ENCODE results near the gene FAM219B. TPM values are rescaled to one million over a fixed set of nuclear protein-coding genes. Genes with fewer than 3 reads are reported as not detected.
A peak's percentile ranks its signal among the peaks of the same experiment; 100 is the strongest.

Gene FAM219B
- total RNA-seq, 2 donors from 2014 or later: 25.4 to 42.8 TPM

DNA sequence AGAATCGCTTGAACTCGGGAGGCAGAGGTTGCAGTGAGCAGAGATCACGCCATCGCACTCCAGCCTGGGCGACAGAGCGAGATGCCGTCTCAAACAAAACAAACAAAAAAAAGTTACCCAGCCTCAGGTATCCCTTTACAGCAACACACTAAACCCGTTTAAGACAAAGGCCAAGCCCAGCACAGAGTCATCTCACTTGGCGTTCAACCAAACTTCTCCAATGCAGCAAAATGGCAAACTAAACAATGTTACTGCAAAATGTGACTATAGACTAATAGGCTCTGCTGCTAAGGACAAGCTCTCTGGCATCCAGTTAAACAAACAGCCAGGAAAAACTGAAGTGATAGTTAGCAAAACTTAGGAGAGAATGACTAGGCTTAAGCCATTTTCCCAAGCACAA, 6.4 kb upstream of the FAM219B start:
- no peak for TF ChIP-seq POLR2A (IDR thresholded peaks at IDR 0.05)
- TF ChIP-seq, protein P1, sequence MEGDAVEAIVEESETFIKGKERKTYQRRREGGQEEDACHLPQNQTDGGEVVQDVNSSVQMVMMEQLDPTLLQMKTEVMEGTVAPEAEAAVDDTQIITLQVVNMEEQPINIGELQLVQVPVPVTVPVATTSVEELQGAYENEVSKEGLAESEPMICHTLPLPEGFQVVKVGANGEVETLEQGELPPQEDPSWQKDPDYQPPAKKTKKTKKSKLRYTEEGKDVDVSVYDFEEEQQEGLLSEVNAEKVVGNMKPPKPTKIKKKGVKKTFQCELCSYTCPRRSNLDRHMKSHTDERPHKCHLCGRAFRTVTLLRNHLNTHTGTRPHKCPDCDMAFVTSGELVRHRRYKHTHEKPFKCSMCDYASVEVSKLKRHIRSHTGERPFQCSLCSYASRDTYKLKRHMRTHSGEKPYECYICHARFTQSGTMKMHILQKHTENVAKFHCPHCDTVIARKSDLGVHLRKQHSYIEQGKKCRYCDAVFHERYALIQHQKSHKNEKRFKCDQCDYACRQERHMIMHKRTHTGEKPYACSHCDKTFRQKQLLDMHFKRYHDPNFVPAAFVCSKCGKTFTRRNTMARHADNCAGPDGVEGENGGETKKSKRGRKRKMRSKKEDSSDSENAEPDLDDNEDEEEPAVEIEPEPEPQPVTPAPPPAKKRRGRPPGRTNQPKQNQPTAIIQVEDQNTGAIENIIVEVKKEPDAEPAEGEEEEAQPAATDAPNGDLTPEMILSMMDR (IDR thresholded peaks at IDR 0.05): no peak
- Histone ChIP-seq H3K4me1 (no peaks in the 10 kb centered on the region), H3K36me3 (replicated peaks in 1 of 2; ENCODE audit: insufficient read depth in 1 of 2, low read depth in 2 of 2) (peaks cover 0 to 8% of the 10 kb centered on the region in 2 donors), H3K4me3 (no peak overlapping the region), H3K9me3 (no peaks in the 10 kb centered on the region), H3K27me3 (no peaks in the 10 kb centered on the region), H3K27ac (no peak overlapping the region)
- 92 to 96% methylated on average over 9 of the region's 9 CpGs for WGBS, 2 donors
- intact Hi-C loops (cut with DNase I): no loop called here
- no peak for ATAC-seq
- DNase-seq: no peak

DNA sequence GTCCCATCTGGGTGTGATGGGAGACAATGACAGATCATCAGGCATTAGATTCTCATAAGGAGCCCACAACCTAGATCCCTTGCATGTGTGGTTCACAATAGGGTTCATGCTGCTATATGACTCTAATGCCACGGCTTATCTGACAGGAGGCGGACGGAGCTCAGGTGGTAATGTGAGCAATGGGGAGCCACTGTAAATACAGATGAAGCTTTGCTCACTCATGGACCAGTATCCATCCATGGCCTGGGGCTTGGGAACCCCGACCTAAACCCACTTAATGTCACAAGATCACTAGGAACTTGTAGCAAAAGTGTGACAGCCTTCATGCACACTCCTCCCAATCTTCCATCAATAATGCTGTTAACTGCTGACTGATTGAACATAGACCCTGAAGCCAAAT, 2.0 kb upstream of the FAM219B start:
- Histone ChIP-seq H3K9me3 (no peaks in the 10 kb centered on the region), H3K36me3 (replicated peaks in 1 of 2; ENCODE audit: insufficient read depth in 1 of 2, low read depth in 2 of 2) (no peaks in the 10 kb centered on the region), H3K27ac (no peak overlapping the region), H3K4me3 (no peak overlapping the region), H3K4me1 (peaks cover 21% of the 10 kb centered on the region), H3K27me3 (no peaks in the 10 kb centered on the region)
- ATAC-seq (no peak), DNase-seq (no peak)
- no peak for TF ChIP-seq POLR2A (IDR thresholded peaks at IDR 0.05)
- TF ChIP-seq, protein P1 (IDR thresholded peaks at IDR 0.05): no peak
- 87 to 91% methylated on average over 4 of the region's 4 CpGs for WGBS, 2 donors
- intact Hi-C loops (cut with DNase I): loop anchor here (10.0 kb wide), 1 partner anchor 64 kb away; the partner anchor contains the start of gene ULK3

DNA sequence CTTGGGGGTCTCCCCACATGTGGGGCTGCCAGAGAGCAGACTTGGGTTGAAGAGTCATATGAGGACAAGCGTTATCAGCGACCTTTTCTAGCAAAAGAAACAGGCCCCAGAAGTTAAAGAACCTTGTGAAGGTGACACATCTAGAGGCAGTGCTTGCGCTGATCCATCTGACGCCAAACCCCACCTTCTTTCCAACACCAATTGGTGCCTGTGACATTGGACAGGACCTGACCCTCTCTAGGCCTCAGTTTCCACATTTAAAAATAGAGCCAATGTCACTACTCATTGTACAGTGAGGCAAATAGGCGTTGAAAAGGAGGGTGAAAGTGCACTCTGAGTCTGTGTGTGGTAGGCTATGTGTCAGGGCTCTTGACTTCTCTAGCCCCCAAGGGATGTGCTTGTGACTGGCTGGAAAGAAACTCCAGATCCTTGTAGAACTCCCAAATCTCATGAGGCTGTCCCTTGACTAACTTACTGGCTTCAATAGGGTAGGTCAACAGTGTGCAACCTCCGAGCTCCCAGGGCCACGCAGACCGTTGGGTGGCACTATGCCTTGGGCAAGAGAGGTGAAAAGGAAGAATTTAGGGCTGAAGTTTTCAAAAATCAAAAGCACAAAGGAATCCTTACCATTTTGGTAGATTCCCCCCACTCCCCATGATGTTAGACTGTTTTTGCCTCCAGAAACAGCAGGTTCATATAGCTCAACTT, 666 bp upstream of the FAM219B start:
- TF ChIP-seq, protein P1 (IDR thresholded peaks at IDR 0.05): no peak
- no peak for TF ChIP-seq POLR2A (IDR thresholded peaks at IDR 0.05)
- ATAC-seq (peak; percentile 26), DNase-seq (peak in 3 of 4 donors; percentile 21 to 40 (median 27))
- H3K4me3 ChIP-seq: peak overlapping the region; percentile 63 to 79
- intact Hi-C loops (cut with DNase I): loop anchor here (10.0 kb wide), 1 partner anchor 63 kb away; the partner anchor contains the start of gene ULK3
- H3K36me3 ChIP-seq (replicated peaks in 1 of 2; ENCODE audit: insufficient read depth in 1 of 2, low read depth in 2 of 2): peaks cover 1% of the 10 kb centered on the region in 2 donors
- 38 to 40% methylated on average over 8 of the region's 8 CpGs for WGBS, 2 donors
- H3K27me3 ChIP-seq: no peaks in the 10 kb centered on the region
- H3K4me1 ChIP-seq: peaks cover 21% of the 10 kb centered on the region
- H3K27ac ChIP-seq: peak overlapping the region; percentile 70 to 87 (median 80)
- H3K9me3 ChIP-seq: no peaks in the 10 kb centered on the region

DNA sequence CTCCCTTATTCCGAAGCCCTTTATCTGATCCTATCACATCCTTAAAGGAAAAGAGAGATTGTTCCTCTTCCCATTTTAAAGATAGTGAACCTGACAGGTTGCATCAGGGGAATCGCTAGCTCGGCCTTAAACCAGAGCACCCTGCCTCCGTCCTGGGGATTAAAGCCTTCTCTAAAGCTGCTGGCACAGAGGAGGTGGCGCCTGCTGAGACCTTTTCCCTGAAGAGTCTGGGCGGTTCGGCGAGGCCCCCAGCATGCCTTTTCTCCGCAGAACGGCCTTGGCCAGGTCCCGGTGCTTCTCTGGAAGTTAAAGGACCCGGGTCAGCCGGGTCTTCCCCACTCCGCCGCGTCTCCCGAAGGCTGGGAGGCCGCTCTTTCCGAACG, 593 bp downstream of the FAM219B start:
- Histone ChIP-seq H3K9me3 (no peaks in the 10 kb centered on the region), H3K4me1 (peaks cover 33% of the 10 kb centered on the region), H3K36me3 (replicated peaks in 1 of 2; ENCODE audit: insufficient read depth in 1 of 2, low read depth in 2 of 2) (peaks cover 1 to 6% of the 10 kb centered on the region in 2 donors), H3K4me3 (peak overlapping the region; percentile 63 to 79), H3K27ac (peak overlapping the region; percentile 70 to 87 (median 80)), H3K27me3 (no peaks in the 10 kb centered on the region)
- peak in 3 of 4 donors; percentile 10 to 50 (median 34) for DNase-seq
- ATAC-seq: peak; percentile 25
- 0% methylated on average over 4 to 12 of the region's 20 CpGs for WGBS, 2 donors
- intact Hi-C loops (cut with DNase I): loop anchor here (10.0 kb wide), 1 partner anchor 61 kb away; the partner anchor contains the start of gene ULK3
- TF ChIP-seq POLR2A (IDR thresholded peaks at IDR 0.05): no peak
- TF ChIP-seq, protein P1 (IDR thresholded peaks at IDR 0.05): no peak
